ENCODE data around the gene C9orf72.

C9orf72 gene

DNA sequence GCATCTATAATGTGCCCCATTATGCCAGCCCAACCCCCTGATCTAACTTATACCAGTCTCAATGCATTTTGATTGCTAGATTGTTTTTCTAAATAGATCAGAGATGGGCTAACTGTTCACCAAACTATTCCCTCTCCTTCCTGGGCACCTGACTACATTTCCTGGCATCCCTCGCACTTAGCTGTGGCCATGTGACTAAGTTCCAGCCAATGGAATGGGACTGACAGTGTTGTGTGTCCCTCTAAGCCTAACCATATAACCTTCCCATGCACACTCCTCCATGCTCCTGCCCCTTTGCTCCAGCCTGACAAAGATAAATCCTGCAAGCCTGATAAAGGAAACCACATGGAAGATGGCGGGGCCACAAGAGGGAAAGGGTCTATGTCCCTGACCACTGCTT, 61.5 kb downstream of the C9orf72 start:
- ATAC-seq: no peak
- TF ChIP-seq CSDC2 (CRISPR knock-in tag; IDR thresholded peaks at IDR 0.05) (no peak), GLIS3 (CRISPR knock-in tag; IDR thresholded peaks at IDR 0.05) (no peak), ZNF565 (CRISPR knock-in tag; conservative IDR thresholded peaks at IDR 0.05; ENCODE audit: low read depth) (no peak), ZC3H10 (CRISPR knock-in tag; IDR thresholded peaks at IDR 0.05) (no peak), SNAI2 (CRISPR knock-in tag; IDR thresholded peaks at IDR 0.05) (no peak), ISL1 (CRISPR knock-in tag; IDR thresholded peaks at IDR 0.05) (no peak), ZFP3 (CRISPR knock-in tag; IDR thresholded peaks at IDR 0.05) (no peak), PPARA (CRISPR knock-in tag; IDR thresholded peaks at IDR 0.05; ENCODE audit: borderline replicate concordance) (no peak), ZFP30 (CRISPR knock-in tag; IDR thresholded peaks at IDR 0.05) (no peak), CSRNP3 (CRISPR knock-in tag; IDR thresholded peaks at IDR 0.05) (no peak), POU6F1 (CRISPR knock-in tag; IDR thresholded peaks at IDR 0.05; ENCODE audit: borderline replicate concordance, low read depth) (no peak), ZNF8 (CRISPR knock-in tag; IDR thresholded peaks at IDR 0.05) (no peak), ARNTL (CRISPR knock-in tag; IDR thresholded peaks at IDR 0.05; ENCODE audit: borderline replicate concordance, low read depth) (no peak), ZNF70 (CRISPR knock-in tag; IDR thresholded peaks at IDR 0.05) (no peak), ESRRG (CRISPR knock-in tag; IDR thresholded peaks at IDR 0.05) (no peak), OSR1 (CRISPR knock-in tag; IDR thresholded peaks at IDR 0.05) (no peak)
- TF ChIP-seq, protein P1, sequence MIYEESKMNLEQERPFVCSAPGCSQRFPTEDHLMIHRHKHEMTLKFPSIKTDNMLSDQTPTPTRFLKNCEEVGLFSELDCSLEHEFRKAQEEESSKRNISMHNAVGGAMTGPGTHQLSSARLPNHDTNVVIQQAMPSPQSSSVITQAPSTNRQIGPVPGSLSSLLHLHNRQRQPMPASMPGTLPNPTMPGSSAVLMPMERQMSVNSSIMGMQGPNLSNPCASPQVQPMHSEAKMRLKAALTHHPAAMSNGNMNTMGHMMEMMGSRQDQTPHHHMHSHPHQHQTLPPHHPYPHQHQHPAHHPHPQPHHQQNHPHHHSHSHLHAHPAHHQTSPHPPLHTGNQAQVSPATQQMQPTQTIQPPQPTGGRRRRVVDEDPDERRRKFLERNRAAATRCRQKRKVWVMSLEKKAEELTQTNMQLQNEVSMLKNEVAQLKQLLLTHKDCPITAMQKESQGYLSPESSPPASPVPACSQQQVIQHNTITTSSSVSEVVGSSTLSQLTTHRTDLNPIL (CRISPR knock-in tag; IDR thresholded peaks at IDR 0.05; ENCODE audit: low read depth): no peak
- TF ChIP-seq, protein P2, sequence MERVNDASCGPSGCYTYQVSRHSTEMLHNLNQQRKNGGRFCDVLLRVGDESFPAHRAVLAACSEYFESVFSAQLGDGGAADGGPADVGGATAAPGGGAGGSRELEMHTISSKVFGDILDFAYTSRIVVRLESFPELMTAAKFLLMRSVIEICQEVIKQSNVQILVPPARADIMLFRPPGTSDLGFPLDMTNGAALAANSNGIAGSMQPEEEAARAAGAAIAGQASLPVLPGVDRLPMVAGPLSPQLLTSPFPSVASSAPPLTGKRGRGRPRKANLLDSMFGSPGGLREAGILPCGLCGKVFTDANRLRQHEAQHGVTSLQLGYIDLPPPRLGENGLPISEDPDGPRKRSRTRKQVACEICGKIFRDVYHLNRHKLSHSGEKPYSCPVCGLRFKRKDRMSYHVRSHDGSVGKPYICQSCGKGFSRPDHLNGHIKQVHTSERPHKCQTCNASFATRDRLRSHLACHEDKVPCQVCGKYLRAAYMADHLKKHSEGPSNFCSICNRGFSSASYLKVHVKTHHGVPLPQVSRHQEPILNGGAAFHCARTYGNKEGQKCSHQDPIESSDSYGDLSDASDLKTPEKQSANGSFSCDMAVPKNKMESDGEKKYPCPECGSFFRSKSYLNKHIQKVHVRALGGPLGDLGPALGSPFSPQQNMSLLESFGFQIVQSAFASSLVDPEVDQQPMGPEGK (CRISPR knock-in tag; IDR thresholded peaks at IDR 0.05; ENCODE audit: borderline replicate concordance): no peak
- TF ChIP-seq, protein P3, sequence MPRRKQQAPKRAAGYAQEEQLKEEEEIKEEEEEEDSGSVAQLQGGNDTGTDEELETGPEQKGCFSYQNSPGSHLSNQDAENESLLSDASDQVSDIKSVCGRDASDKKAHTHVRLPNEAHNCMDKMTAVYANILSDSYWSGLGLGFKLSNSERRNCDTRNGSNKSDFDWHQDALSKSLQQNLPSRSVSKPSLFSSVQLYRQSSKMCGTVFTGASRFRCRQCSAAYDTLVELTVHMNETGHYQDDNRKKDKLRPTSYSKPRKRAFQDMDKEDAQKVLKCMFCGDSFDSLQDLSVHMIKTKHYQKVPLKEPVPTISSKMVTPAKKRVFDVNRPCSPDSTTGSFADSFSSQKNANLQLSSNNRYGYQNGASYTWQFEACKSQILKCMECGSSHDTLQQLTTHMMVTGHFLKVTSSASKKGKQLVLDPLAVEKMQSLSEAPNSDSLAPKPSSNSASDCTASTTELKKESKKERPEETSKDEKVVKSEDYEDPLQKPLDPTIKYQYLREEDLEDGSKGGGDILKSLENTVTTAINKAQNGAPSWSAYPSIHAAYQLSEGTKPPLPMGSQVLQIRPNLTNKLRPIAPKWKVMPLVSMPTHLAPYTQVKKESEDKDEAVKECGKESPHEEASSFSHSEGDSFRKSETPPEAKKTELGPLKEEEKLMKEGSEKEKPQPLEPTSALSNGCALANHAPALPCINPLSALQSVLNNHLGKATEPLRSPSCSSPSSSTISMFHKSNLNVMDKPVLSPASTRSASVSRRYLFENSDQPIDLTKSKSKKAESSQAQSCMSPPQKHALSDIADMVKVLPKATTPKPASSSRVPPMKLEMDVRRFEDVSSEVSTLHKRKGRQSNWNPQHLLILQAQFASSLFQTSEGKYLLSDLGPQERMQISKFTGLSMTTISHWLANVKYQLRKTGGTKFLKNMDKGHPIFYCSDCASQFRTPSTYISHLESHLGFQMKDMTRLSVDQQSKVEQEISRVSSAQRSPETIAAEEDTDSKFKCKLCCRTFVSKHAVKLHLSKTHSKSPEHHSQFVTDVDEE (CRISPR knock-in tag; IDR thresholded peaks at IDR 0.05): no peak

- no peak for ATAC-seq
- no peak for TF ChIP-seq PPARA (CRISPR knock-in tag; IDR thresholded peaks at IDR 0.05; ENCODE audit: borderline replicate concordance)
- no peak for TF ChIP-seq ISL1 (CRISPR knock-in tag; IDR thresholded peaks at IDR 0.05)
- TF ChIP-seq OSR1 (CRISPR knock-in tag; IDR thresholded peaks at IDR 0.05): no peak
- TF ChIP-seq ARNTL (CRISPR knock-in tag; IDR thresholded peaks at IDR 0.05; ENCODE audit: borderline replicate concordance, low read depth): no peak
- TF ChIP-seq, protein P1 (CRISPR knock-in tag; IDR thresholded peaks at IDR 0.05; ENCODE audit: low read depth): no peak
- TF ChIP-seq GLIS3 (CRISPR knock-in tag; IDR thresholded peaks at IDR 0.05): no peak
- no peak for TF ChIP-seq ZFP3 (CRISPR knock-in tag; IDR thresholded peaks at IDR 0.05)
- TF ChIP-seq ZC3H10 (CRISPR knock-in tag; IDR thresholded peaks at IDR 0.05): no peak
- TF ChIP-seq, protein P2 (CRISPR knock-in tag; IDR thresholded peaks at IDR 0.05; ENCODE audit: borderline replicate concordance): no peak
- TF ChIP-seq ESRRG (CRISPR knock-in tag; IDR thresholded peaks at IDR 0.05): no peak
- TF ChIP-seq POU6F1 (CRISPR knock-in tag; IDR thresholded peaks at IDR 0.05; ENCODE audit: borderline replicate concordance, low read depth): no peak
- TF ChIP-seq RARB (CRISPR knock-in tag; IDR thresholded peaks at IDR 0.05): no peak
- TF ChIP-seq TOX (CRISPR knock-in tag; IDR thresholded peaks at IDR 0.05; ENCODE audit: borderline replicate concordance): no peak
- TF ChIP-seq, protein P3 (CRISPR knock-in tag; IDR thresholded peaks at IDR 0.05): no peak
Observed at GRCh38 chr9:27510780-27511179, 62.5 kb downstream of the C9orf72 start.
